Thyroid gland (tissue), 4 donors: ENCODE results near the gene FLNA.

Source experiments
- CTCF ChIP-seq, 6 experiments: fragments of 200-600 bp in 3 of 6; fragments of 450-650 bp in 3 of 6; sonication (generic) in 3 of 6; IDR thresholded peaks; one replicate each; pipeline ENCODE4 v1.5.1; 2016 to 2019; ENCODE audit warnings: antibody characterized with exemption in 6 of 6, mild to moderate bottlenecking in 2 of 6, inconsistent platforms in 1 of 6, moderate library complexity in 1 of 6
- POLR2A ChIP-seq, 2 donors: fragments of 450-650 bp; IDR thresholded peaks; one replicate each; pipeline ENCODE4 v1.6.1; 2017; ENCODE audit warnings: antibody characterized with exemption in 2 of 2, mild to moderate bottlenecking in 2 of 2, moderate library complexity in 1 of 2

DNA sequence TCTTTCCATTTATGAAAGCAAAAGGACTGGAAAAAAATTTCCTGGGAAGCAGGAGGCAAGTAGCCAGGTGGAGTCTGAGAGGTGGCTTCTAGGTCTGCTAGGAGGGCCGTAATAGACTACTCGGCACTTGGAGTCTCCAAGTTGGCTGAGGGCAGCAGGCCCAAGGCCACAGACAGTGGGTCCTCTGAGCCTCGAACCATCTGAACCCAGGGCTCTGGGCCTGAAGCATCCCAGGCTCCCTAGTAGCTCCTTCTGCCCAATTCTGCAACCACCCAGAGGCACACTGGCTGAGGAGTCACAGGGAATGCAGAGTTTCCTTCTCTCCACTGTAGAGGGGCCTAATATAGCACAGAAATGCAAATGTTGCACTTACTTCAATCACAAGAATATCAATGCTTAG, 59.0 kb downstream of the FLNA start:
- no peak for TF ChIP-seq CTCF (IDR thresholded peaks at IDR 0.05)
- no peak for TF ChIP-seq POLR2A (IDR thresholded peaks at IDR 0.05)
